Fibroblast of lung (primary cell): ENCODE data around the gene HNF4A. TPM values are rescaled to one million over a fixed set of nuclear protein-coding genes. Genes with fewer than 3 reads are reported as not detected.

Experiments used
- DNase-seq, 2 donors: peaks; one replicate each; pipeline versions ENCODE4 v3.0.0 to v3.0.0-alpha.2; 2010; ENCODE audit warnings: low read depth in 2 of 2
- H2AFZ ChIP-seq: 2 replicates; pipeline ENCODE4 v1.5.1; 2012; ENCODE audit warnings: low read length, control low read depth, inconsistent platforms
- H3K27ac ChIP-seq: 2 replicates; pipeline ENCODE4 v1.5.1; 2011; ENCODE audit warnings: low read length, control low read depth; ENCODE audit not compliant: insufficient read depth
- H3K27me3 ChIP-seq: 2 replicates; pipeline ENCODE4 v1.5.1; 2011; ENCODE audit warnings: mild to moderate bottlenecking, low read length; ENCODE audit not compliant: control insufficient read depth, insufficient read depth
- H3K36me3 ChIP-seq: 2 replicates; pipeline ENCODE4 v1.5.1; 2011; ENCODE audit warnings: low read length; ENCODE audit not compliant: control insufficient read depth, insufficient read depth
- H3K4me1 ChIP-seq: 2 replicates; pipeline ENCODE4 v1.5.1; 2011; ENCODE audit warnings: low read length; ENCODE audit not compliant: control insufficient read depth, insufficient read depth; ENCODE audit errors: extremely low read depth
- H3K4me2 ChIP-seq: 2 replicates; pipeline ENCODE4 v1.5.1; 2011; ENCODE audit warnings: low read length, control low read depth; ENCODE audit not compliant: insufficient read depth; ENCODE audit errors: extremely low read depth
- H3K4me3 ChIP-seq, 4 experiments: fragments of 200-600 bp in 1 of 4; sonication (generic) in 1 of 4; replicated peaks in 1 of 4; 2 replicates each; pipeline ENCODE4 v1.5.1; 2011 to 2016; ENCODE audit warnings: low read length in 4 of 4, low read depth in 3 of 4, mild to moderate bottlenecking in 3 of 4, control low read depth in 2 of 4, inconsistent platforms in 1 of 4, mixed read lengths in 1 of 4; ENCODE audit not compliant: insufficient read depth in 1 of 4; ENCODE audit errors: control extremely low read depth in 1 of 4
- H3K79me2 ChIP-seq: 2 replicates; pipeline ENCODE4 v1.5.1; 2012; ENCODE audit warnings: mild to moderate bottlenecking, low read length, inconsistent platforms; ENCODE audit not compliant: control insufficient read depth, insufficient read depth
- H3K9ac ChIP-seq: 2 replicates; pipeline ENCODE4 v1.5.1; 2011; ENCODE audit warnings: mild to moderate bottlenecking, low read length, control low read depth; ENCODE audit not compliant: insufficient read depth
- H3K9me3 ChIP-seq: 2 replicates; pipeline ENCODE4 v1.5.1; 2012; ENCODE audit warnings: low read depth, low read length; ENCODE audit not compliant: control insufficient read depth, insufficient read depth
- H4K20me1 ChIP-seq: 2 replicates; pipeline ENCODE4 v1.5.1; 2011; ENCODE audit warnings: low read length; ENCODE audit not compliant: control insufficient read depth, insufficient read depth; ENCODE audit errors: extremely low read depth
- EZH2 ChIP-seq: IDR thresholded peaks from 2 replicates; pipeline ENCODE4 v1.5.1; 2012; ENCODE audit warnings: low read length, control low read depth, mild to moderate bottlenecking; ENCODE audit errors: missing control alignments
- polyA plus RNA-seq, 2 donors: library from polyadenylated mRNA; depleted of rRNA in 1 of 2; stranded (reverse) in 1 of 2; unstranded in 1 of 2; fragments of >200 nt; gene quantifications; 2 replicates each; pipeline ENCODE4 v1.2.1, GENCODE V29; 2011 to 2012; ENCODE audit warnings: missing spikeins in 1 of 2
- total RNA-seq: library from RNA; depleted of rRNA; stranded (reverse); fragments of >200 nt; gene quantifications from 2 replicates; pipeline ENCODE4 v1.2.1, GENCODE V29; 2014
- TF ChIP-seq, protein P1 (sequence below), 2 donors: IDR thresholded peaks in 1 of 2; conservative IDR thresholded peaks in 1 of 2; 1 replicate in 1 of 2; 2 replicates in 1 of 2; pipeline ENCODE4 v1.5.1; 2011 to 2012; ENCODE audit warnings: low read length in 2 of 2, control low read depth in 1 of 2, inconsistent platforms in 1 of 2, low read depth in 1 of 2, mild to moderate bottlenecking in 1 of 2

The HNF4A gene
- total and polyA plus RNA-seq, 2 donors (not counting 1 experiment from before 2014, with no cell fraction given) = not detected

DNA sequence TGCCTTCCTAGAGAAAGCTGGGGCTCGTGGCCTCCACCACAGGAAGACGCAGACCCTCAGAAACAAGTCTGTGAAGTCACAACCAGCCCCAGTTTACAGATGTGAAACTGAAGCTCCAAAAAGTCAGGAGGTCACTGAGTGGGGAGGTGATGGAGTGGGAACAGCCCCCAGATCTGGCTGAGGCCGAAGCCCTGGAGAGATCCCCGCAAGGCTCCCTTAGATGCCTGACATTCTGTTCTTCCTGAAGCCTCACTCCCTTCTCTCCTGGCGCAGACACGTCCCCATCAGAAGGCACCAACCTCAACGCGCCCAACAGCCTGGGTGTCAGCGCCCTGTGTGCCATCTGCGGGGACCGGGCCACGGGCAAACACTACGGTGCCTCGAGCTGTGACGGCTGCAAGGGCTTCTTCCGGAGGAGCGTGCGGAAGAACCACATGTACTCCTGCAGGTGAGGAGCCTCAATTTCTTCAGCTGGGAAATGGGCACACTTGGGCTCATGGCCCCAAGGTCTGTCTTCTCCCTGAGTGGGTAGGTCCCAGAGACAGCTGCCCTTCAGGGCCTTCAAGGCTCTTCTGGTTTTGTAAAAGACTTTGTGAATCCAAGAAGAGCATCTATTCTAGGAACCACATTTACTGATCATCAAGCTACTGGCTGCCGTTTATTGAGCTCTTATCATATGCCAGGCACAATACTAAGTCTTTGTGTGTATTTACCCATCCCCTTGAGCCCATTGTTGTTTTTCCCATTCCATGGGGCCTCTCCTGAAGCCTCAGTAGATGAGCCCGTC lies 50.5 kb downstream of the HNF4A start:
- no peaks in the 10 kb centered on the region for H3K4me1 ChIP-seq
- H2AFZ ChIP-seq = no peak overlapping the region
- no peaks in the 10 kb centered on the region for H3K36me3 ChIP-seq
- H3K9ac ChIP-seq = no peak overlapping the region
- H3K27ac ChIP-seq = no peak overlapping the region
- no peak overlapping the region for H3K4me2 ChIP-seq
- TF ChIP-seq, protein P1, sequence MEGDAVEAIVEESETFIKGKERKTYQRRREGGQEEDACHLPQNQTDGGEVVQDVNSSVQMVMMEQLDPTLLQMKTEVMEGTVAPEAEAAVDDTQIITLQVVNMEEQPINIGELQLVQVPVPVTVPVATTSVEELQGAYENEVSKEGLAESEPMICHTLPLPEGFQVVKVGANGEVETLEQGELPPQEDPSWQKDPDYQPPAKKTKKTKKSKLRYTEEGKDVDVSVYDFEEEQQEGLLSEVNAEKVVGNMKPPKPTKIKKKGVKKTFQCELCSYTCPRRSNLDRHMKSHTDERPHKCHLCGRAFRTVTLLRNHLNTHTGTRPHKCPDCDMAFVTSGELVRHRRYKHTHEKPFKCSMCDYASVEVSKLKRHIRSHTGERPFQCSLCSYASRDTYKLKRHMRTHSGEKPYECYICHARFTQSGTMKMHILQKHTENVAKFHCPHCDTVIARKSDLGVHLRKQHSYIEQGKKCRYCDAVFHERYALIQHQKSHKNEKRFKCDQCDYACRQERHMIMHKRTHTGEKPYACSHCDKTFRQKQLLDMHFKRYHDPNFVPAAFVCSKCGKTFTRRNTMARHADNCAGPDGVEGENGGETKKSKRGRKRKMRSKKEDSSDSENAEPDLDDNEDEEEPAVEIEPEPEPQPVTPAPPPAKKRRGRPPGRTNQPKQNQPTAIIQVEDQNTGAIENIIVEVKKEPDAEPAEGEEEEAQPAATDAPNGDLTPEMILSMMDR (conservative IDR thresholded peaks at IDR 0.05 in 1 of 2, IDR thresholded peaks at IDR 0.05 in 1 of 2; ENCODE audit: low read depth in 1 of 2, low read length in 2 of 2) = no peak
- no peak for TF ChIP-seq EZH2
- no peaks in the 10 kb centered on the region for H3K79me2 ChIP-seq
- no peak for DNase-seq
- no peak overlapping the region for H3K4me3 ChIP-seq
- no peaks in the 10 kb centered on the region for H4K20me1 ChIP-seq
- H3K27me3 ChIP-seq = no peaks in the 10 kb centered on the region
- no peaks in the 10 kb centered on the region for H3K9me3 ChIP-seq

DNA sequence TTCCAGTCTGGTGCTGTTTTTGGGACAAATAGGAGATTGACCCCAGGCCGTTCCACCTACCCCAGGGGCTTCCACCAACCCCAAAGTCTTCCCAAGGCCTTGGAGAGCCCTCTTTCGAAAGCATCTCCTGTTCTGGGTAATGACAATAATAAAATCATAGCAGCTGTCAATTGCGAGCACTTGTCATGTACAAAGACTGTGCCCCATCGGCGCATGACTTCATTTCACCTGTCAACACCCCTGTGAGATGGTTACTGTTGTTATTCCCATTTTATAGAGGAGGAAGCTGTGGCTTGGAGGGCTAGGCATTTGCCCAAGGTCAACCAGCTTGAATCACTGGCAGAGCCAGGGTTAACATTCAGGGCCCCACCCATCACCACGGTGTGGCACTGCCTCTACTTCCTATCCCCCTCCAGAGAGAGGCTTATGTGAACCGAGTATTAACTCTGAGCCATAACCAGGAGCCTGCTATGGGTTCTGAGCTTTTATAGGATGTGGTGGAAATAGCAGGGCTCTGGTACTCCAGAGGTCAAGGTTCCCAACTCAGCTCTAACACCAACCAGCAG lies 51.2 kb downstream of the HNF4A start:
- no peaks in the 10 kb centered on the region for H4K20me1 ChIP-seq
- no peak overlapping the region for H2AFZ ChIP-seq
- no peaks in the 10 kb centered on the region for H3K27me3 ChIP-seq
- H3K4me2 ChIP-seq = no peak overlapping the region
- H3K36me3 ChIP-seq = no peaks in the 10 kb centered on the region
- H3K9me3 ChIP-seq = no peaks in the 10 kb centered on the region
- H3K4me3 ChIP-seq = no peak overlapping the region
- H3K4me1 ChIP-seq = no peaks in the 10 kb centered on the region
- H3K9ac ChIP-seq = no peak overlapping the region
- no peak overlapping the region for H3K27ac ChIP-seq
- H3K79me2 ChIP-seq = no peaks in the 10 kb centered on the region
- no peak for TF ChIP-seq EZH2
- TF ChIP-seq, protein P1 (conservative IDR thresholded peaks at IDR 0.05 in 1 of 2, IDR thresholded peaks at IDR 0.05 in 1 of 2; ENCODE audit: low read depth in 1 of 2, low read length in 2 of 2) = no peak
- DNase-seq = no peak

DNA sequence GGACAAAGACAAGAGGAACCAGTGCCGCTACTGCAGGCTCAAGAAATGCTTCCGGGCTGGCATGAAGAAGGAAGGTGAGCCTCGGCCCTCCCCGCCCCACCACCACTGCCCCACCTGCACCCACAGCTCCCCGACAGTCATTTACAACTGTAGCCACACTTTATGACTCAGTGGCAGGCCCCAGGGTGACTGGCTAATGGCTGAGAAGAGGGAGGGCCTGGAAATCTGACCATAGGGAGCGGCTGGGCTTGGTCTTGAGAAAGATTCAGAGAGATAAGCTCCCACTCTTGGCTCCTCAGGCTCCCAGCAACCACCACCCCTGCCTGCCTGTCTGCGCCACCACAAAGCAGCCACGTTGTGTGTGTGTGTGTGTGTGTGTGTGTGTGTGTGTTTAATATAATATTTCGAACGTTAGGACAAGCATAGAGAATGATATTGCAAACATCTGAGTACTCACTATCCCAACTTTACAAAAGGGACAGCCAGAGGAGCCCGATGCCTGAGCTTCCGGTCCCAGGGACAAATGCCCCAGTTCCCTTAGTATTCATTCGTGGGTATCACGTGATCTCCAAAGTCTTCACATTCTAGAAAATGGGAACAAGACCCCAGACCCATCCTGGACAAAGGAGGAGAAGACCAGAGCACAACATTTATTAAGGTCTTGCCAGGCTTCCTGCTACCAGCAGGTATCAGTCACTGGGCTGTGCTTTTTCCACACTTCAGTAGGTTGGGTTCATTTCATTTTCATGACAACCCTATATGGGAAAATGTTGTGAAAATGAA lies 52.1 kb downstream of the HNF4A start:
- peak; percentile 27 to 97 for DNase-seq
- TF ChIP-seq, protein P1 (conservative IDR thresholded peaks at IDR 0.05 in 1 of 2, IDR thresholded peaks at IDR 0.05 in 1 of 2; ENCODE audit: low read depth in 1 of 2, low read length in 2 of 2) = no peak
- no peak for TF ChIP-seq EZH2
- no peak overlapping the region for H3K4me2 ChIP-seq

More for the DNA sequence above, 52.1 kb downstream of the HNF4A start:
- Histone ChIP-seq H3K9me3 (no peaks in the 10 kb centered on the region), H3K27me3 (peaks cover 2% of the 10 kb centered on the region), H3K79me2 (no peaks in the 10 kb centered on the region), H3K36me3 (no peaks in the 10 kb centered on the region), H4K20me1 (no peaks in the 10 kb centered on the region), H3K4me3 (no peak overlapping the region), H3K27ac (no peak overlapping the region), H2AFZ (no peak overlapping the region), H3K9ac (no peak overlapping the region), H3K4me1 (no peaks in the 10 kb centered on the region)
